GM21529 (cell line): ENCODE results near the gene CFAP20DC.
"Not testable (repeated sequence)": the region's sequence is repeated elsewhere in the genome, so short reads cannot be mapped to it uniquely, and the experiment has no call there.

Experiments
- ATAC-seq: cut with Tn5 transposase; IDR thresholded peaks from one replicate; pipeline ENCODE4 v1.9.1; 2021; ENCODE audit not compliant: unreplicated experiment

CFAP20DC gene

GRCh38 chr3:58706395-58707167 lies 343.2 kb downstream of the CFAP20DC start:
- ATAC-seq, result no peak

- ATAC-seq, result no peak
These were observed 345.1 kb downstream of the CFAP20DC start for GRCh38 chr3:58704745-58705144.

GRCh38 chr3:58704304-58704703 lies 345.5 kb downstream of the CFAP20DC start:
- ATAC-seq, result not testable (repeated sequence)

- ATAC-seq, result no peak
These were observed 351.6 kb downstream of the CFAP20DC start for GRCh38 chr3:58698246-58698645.

GRCh38 chr3:58697561-58697960 lies 352.3 kb downstream of the CFAP20DC start:
- ATAC-seq, result peak; percentile 47

GRCh38 chr3:58696813-58697212 lies 353.0 kb downstream of the CFAP20DC start:
- ATAC-seq, result not testable (repeated sequence)

- ATAC-seq, result no peak
These were observed 353.7 kb downstream of the CFAP20DC start for GRCh38 chr3:58696093-58696492.

- ATAC-seq, result not testable (repeated sequence)
These were observed 354.5 kb downstream of the CFAP20DC start for GRCh38 chr3:58695284-58695683.

- peak; percentile 62 for ATAC-seq
These were observed 355.6 kb downstream of the CFAP20DC start for GRCh38 chr3:58693940-58694850.

- ATAC-seq, result no peak
These were observed 357.3 kb downstream of the CFAP20DC start for GRCh38 chr3:58692484-58692883.
